ENCODE data around the gene NRG3.
"Not testable (repeated sequence)": the region's sequence is repeated elsewhere in the genome, so short reads cannot be mapped to it uniquely, and the experiment has no call there.

The NRG3 gene

DNA sequence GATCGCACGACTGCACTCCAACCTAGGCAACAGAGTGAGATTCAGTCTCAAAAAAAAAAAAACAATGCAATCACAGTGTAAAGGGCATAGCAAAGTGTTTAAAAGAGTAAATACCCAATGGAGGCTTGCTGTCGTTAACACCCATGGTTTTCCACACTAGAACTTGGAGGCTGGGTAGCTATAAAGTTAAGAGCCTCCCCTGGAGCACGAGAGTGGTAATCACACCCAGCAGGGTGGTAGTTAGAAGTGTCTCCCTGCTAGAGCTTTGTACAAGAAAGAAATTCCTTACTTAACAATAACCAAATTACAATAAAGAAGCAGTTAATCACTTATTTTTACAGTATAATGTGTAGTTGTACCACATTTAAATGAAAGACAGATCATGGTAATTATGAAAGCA lies 1078.9 kb downstream of the NRG3 start:
- no peak for DNase-seq (ENCODE audit: low read depth)
- TF ChIP-seq CTCF (conservative IDR thresholded peaks at IDR 0.05; ENCODE audit: low read depth, low read length) = no peak
- no peak overlapping the region for H3K4me3 ChIP-seq (ENCODE audit: low read depth, low read length)

DNA sequence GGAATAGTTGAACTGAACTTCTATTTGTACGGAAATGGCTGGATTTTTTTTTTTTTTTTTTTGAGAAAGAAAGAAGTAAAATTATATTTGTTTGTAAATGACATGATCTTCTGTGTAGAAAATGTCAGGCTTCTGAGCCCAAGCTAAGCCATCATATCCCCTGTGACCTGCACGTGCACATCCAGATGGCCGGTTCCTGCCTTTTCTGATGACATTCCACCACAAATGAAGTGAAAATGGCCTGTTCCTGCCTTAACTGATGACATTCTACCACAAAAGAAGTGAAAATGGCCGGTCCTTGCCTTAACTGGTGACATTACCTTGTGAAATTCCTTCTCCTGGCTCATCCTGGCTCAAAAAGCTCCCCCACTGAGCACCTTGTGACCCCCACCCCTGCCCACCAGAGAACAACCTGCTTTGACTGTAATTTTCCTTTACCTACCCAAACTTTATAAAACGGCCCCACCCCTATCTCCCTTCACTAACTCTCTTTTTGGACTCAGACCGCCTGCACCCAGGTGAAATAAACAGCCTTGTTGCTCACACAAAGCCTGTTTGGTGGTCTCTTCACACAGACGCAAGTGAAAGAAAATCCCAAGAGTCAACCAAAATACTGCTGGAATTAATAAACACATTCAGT lies 1085.5 kb downstream of the NRG3 start:
- not testable (repeated sequence) for H3K4me3 ChIP-seq (ENCODE audit: low read depth, low read length); DNase-seq (ENCODE audit: low read depth)

- H3K4me3 ChIP-seq (ENCODE audit: low read depth, low read length) = no peak overlapping the region
- no peak for DNase-seq (ENCODE audit: low read depth)
- TF ChIP-seq CTCF (conservative IDR thresholded peaks at IDR 0.05; ENCODE audit: low read depth, low read length) = no peak
These were observed 1086.9 kb downstream of the NRG3 start for GRCh38 chr10:82961864-82962263.

DNA sequence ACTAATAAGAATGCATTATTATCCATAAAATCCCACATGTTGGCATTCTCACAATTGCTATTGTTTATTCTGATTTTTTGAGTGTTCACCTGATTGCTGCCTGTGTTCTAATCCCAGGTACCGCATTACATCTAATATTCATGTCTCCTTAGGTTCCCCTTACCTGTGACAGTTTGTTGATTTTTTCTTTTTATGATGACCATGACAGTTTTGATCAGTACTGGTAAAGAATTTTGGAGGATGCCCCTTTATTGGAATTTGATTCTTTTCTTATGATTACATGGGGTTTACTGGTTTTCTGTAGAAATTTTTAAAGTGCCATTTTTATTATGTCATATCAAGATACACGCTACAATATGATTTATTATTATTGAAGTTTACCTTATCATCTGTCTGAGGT lies 1091.1 kb downstream of the NRG3 start:
- no peak for TF ChIP-seq CTCF (conservative IDR thresholded peaks at IDR 0.05; ENCODE audit: low read depth, low read length)
- no peak for DNase-seq (ENCODE audit: low read depth)
- no peak overlapping the region for H3K4me3 ChIP-seq (ENCODE audit: low read depth, low read length)

- no peak for TF ChIP-seq CTCF (conservative IDR thresholded peaks at IDR 0.05; ENCODE audit: low read depth, low read length)
- H3K4me3 ChIP-seq (ENCODE audit: low read depth, low read length) = no peak overlapping the region
- DNase-seq (ENCODE audit: low read depth) = no peak
These were observed 1093.5 kb downstream of the NRG3 start for GRCh38 chr10:82968533-82968932.

DNA sequence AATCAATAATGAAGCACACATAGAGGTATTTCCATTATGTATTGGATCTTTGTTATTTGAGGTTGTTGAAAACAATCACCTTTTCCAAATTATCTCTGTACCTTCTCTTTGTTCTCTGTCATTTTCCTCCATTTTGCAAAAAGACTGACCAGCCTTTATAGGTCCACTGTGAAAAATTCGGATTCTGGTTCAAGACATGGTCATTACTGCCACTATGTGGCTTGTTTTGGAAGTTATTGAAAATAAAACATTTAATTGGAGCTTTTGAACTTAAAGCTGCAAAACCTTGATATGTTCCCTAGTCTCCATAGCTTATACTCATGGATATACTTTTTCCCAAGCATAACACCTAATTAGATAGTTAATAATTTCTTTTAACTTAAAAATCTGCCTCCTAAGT lies 1094.4 kb downstream of the NRG3 start:
- TF ChIP-seq CTCF (conservative IDR thresholded peaks at IDR 0.05; ENCODE audit: low read depth, low read length) = peak; percentile 32
- peak; percentile 37 for DNase-seq (ENCODE audit: low read depth)
- H3K4me3 ChIP-seq (ENCODE audit: low read depth, low read length) = no peak overlapping the region

DNA sequence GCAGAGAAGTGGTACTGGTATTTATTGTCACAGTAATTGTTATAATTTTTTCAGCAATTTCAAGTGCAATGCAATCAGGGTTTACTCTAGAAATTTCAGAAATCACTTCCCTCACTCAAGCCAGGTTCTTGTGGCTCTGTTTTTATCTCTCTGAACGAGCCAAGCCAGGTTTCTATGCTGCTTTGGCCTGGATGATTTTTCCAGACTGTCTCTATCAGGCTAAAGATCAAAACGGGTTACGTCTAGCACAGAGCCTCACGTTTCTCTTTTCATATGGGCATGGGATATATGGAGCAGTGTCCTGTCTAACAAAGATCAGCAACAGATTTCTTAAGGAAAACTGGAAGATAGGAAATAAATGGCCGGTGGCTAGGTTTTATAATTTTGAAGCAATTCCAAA lies 1105.3 kb downstream of the NRG3 start:
- no peak for DNase-seq (ENCODE audit: low read depth)
- no peak overlapping the region for H3K4me3 ChIP-seq (ENCODE audit: low read depth, low read length)
- TF ChIP-seq CTCF (conservative IDR thresholded peaks at IDR 0.05; ENCODE audit: low read depth, low read length) = no peak

All from choroid plexus epithelial cell (primary cell).